ENCODE data around the gene SIGLECL1. TPM values are rescaled to one million over a fixed set of nuclear protein-coding genes. Genes with fewer than 3 reads are reported as not detected.

Gene SIGLECL1
- total and polyA plus RNA-seq, 2 donors (not counting 1 experiment from before 2014, with no cell fraction given): not detected

GRCh38 chr19:51226067-51226466, 24.8 kb upstream of the SIGLECL1 start:
- Mint-ChIP-seq H3K4me1 (no peaks in the 10 kb centered on the region), H3K27ac (no peak overlapping the region), H3K9me3 (ENCODE audit: insufficient read depth) (no peaks in the 10 kb centered on the region), H3K27me3 (peaks cover 51% of the 10 kb centered on the region), H3K4me3 (no peak overlapping the region)
- Histone ChIP-seq H3K4me2 (replicated peaks; ENCODE audit: low read depth, low read length, poor library complexity, severe bottlenecking) (no peak overlapping the region), H3K27me3 (replicated peaks in 1 of 4; ENCODE audit: control extremely low read depth in 1 of 4, control insufficient read depth in 3 of 4, insufficient read depth in 4 of 4, low read length in 3 of 4) (peaks cover 0 to 17% (median 0%) of the 10 kb centered on the region in 4 experiments), H3K79me2 (ENCODE audit: control insufficient read depth, insufficient read depth, low read length) (no peaks in the 10 kb centered on the region), H3K4me1 (ENCODE audit: control insufficient read depth in 2 of 2, insufficient read depth in 2 of 2, low read length in 2 of 2) (no peaks in the 10 kb centered on the region), H3K9me3 (ENCODE audit: control extremely low read depth in 1 of 3, control insufficient read depth in 2 of 3, insufficient read depth in 1 of 3, low read length in 2 of 3) (peaks cover 0 to 8% (median 0%) of the 10 kb centered on the region in 3 donors), H3K27ac (ENCODE audit: low read length in 2 of 2) (no peak overlapping the region), H4K20me1 (ENCODE audit: control insufficient read depth, insufficient read depth, low read length, poor library complexity, severe bottlenecking) (no peaks in the 10 kb centered on the region), H3K36me3 (replicated peaks in 1 of 2; ENCODE audit: control extremely low read depth in 1 of 2, control insufficient read depth in 1 of 2, extremely low read depth in 1 of 2, insufficient read depth in 2 of 2, low read length in 1 of 2) (no peaks in the 10 kb centered on the region), H2AFZ (ENCODE audit: insufficient read depth, low read depth, low read length, poor library complexity, severe bottlenecking) (no peak overlapping the region), H3K9ac (ENCODE audit: low read length) (no peak overlapping the region), H3K4me3 (ENCODE audit: control extremely low read depth in 1 of 5, extremely low read depth in 1 of 5, insufficient read depth in 1 of 5, low read depth in 2 of 5, low read length in 4 of 5) (no peak overlapping the region)
- ChIA-PET CTCF (no interaction called here), POLR2A (no interaction called here)
- 76% methylated on average over 2 of the region's 3 CpGs for WGBS (ENCODE audit: insufficient coverage)
- TF ChIP-seq CTCF (IDR thresholded peaks at IDR 0.05) (no peak), EZH2 (IDR thresholded peaks at IDR 0.05; ENCODE audit: borderline replicate concordance, insufficient read depth, low read depth, low read length, poor library complexity, severe bottlenecking) (no peak)
- DNase-seq (no peak), ATAC-seq (ENCODE audit: low read depth) (no peak)
- intact Hi-C loops (cut with micrococcal nuclease): no loop called here

- Histone ChIP-seq H3K4me1 (ENCODE audit: control insufficient read depth in 2 of 2, insufficient read depth in 2 of 2, low read length in 2 of 2) (no peaks in the 10 kb centered on the region), H3K36me3 (replicated peaks in 1 of 2; ENCODE audit: control extremely low read depth in 1 of 2, control insufficient read depth in 1 of 2, extremely low read depth in 1 of 2, insufficient read depth in 2 of 2, low read length in 1 of 2) (no peaks in the 10 kb centered on the region), H3K9me3 (ENCODE audit: control extremely low read depth in 1 of 3, control insufficient read depth in 2 of 3, insufficient read depth in 1 of 3, low read length in 2 of 3) (peaks cover 0 to 12% (median 0%) of the 10 kb centered on the region in 3 donors), H3K4me3 (ENCODE audit: control extremely low read depth in 1 of 5, extremely low read depth in 1 of 5, insufficient read depth in 1 of 5, low read depth in 2 of 5, low read length in 4 of 5) (no peak overlapping the region), H3K9ac (ENCODE audit: low read length) (no peak overlapping the region), H4K20me1 (ENCODE audit: control insufficient read depth, insufficient read depth, low read length, poor library complexity, severe bottlenecking) (no peaks in the 10 kb centered on the region), H3K4me2 (replicated peaks; ENCODE audit: low read depth, low read length, poor library complexity, severe bottlenecking) (no peak overlapping the region), H3K27ac (ENCODE audit: low read length in 2 of 2) (no peak overlapping the region), H3K27me3 (replicated peaks in 1 of 4; ENCODE audit: control extremely low read depth in 1 of 4, control insufficient read depth in 3 of 4, insufficient read depth in 4 of 4, low read length in 3 of 4) (peaks cover 0 to 17% (median 0%) of the 10 kb centered on the region in 4 experiments), H2AFZ (ENCODE audit: insufficient read depth, low read depth, low read length, poor library complexity, severe bottlenecking) (no peak overlapping the region), H3K79me2 (ENCODE audit: control insufficient read depth, insufficient read depth, low read length) (no peaks in the 10 kb centered on the region)
- no CpG with 5 or more reads among the region's 2 CpGs for WGBS (ENCODE audit: insufficient coverage)
- intact Hi-C loops (cut with micrococcal nuclease): no loop called here
- Mint-ChIP-seq H3K4me3 (no peak overlapping the region), H3K4me1 (no peaks in the 10 kb centered on the region), H3K9me3 (ENCODE audit: insufficient read depth) (peaks cover 2% of the 10 kb centered on the region), H3K27me3 (peaks cover 54% of the 10 kb centered on the region), H3K27ac (no peak overlapping the region)
- ChIA-PET CTCF (no interaction called here), POLR2A (no interaction called here)
- no peak for ATAC-seq (ENCODE audit: low read depth)
- no peak for DNase-seq
- TF ChIP-seq EZH2 (IDR thresholded peaks at IDR 0.05; ENCODE audit: borderline replicate concordance, insufficient read depth, low read depth, low read length, poor library complexity, severe bottlenecking) (no peak), CTCF (IDR thresholded peaks at IDR 0.05) (no peak)
Measured at GRCh38 chr19:51227326-51227725, 23.6 kb upstream of the SIGLECL1 start.

Measured in B cell (primary cell).